NB4 (cell line): Measurements from ENCODE around the gene WDR87.

ENCODE experiments used
- DNase-seq: peaks from one replicate; pipeline ENCODE4 v3.0.0; 2010; ENCODE audit warnings: low read depth
- H3K4me3 ChIP-seq: one replicate; pipeline ENCODE4 v1.5.1; 2011; ENCODE audit warnings: mild to moderate bottlenecking, low read depth, low read length, moderate library complexity
- CTCF ChIP-seq: IDR thresholded peaks from one replicate; pipeline ENCODE4 v1.5.1; 2012; ENCODE audit warnings: low read depth, low read length
- MYC ChIP-seq: IDR thresholded peaks from 2 replicates; pipeline ENCODE4 v1.6.1; 2011; ENCODE audit warnings: low read depth, low read length
- POLR2A ChIP-seq: IDR thresholded peaks from 2 replicates; pipeline ENCODE4 v1.6.1; 2011; ENCODE audit warnings: mild to moderate bottlenecking; ENCODE audit not compliant: insufficient read length; ENCODE audit errors: extremely low read depth
- TF ChIP-seq, protein P1 (sequence below): IDR thresholded peaks from 2 replicates; pipeline ENCODE4 v1.6.1; 2011; ENCODE audit warnings: low read depth, low read length

WDR87 gene

DNA sequence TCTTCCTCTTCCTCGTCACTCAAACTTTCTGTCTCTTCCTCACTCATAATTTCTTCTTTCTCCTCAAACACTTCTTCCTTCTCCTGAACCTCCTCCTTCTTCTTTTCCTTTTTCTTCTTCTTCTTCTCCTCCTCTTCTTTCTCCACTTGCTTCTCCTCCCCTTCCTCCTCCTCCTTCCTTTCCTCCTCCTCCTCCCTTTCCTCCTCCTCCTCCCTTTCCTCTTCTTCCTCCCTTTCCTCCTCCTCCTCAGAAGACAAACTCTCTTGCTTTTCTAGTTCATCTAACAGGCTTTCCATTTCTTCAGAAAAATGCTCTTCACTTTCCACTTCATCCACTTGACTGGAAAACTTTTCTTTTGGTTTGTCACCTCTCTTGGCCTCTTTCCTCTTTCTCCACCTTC is 19.8 kb downstream of the WDR87 start:
- no peak for DNase-seq
- no peak for TF ChIP-seq POLR2A
- TF ChIP-seq, protein P1, sequence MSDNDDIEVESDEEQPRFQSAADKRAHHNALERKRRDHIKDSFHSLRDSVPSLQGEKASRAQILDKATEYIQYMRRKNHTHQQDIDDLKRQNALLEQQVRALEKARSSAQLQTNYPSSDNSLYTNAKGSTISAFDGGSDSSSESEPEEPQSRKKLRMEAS: no peak
- TF ChIP-seq MYC: no peak
- TF ChIP-seq CTCF: no peak
- H3K4me3 ChIP-seq: no peak overlapping the region

DNA sequence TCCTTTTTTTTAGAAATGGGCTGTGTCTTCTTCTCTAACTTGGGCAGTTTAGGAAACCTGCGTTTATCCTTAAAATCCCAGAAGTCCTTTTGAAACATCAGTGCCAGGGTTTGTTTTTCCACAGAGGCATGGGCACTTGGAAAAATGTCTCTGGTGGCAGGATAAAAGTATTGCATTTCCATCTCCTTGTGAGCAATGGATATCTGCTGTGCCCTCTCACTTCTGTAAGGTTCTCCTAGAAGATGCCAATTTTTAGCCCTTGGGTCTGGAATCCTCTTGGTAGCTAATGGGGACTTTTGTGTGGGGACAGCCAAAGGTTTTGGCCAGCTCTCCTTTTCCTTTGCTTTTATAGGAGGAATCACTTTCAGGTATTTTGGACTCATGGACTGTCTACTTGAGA is 21.0 kb downstream of the WDR87 start:
- no peak for TF ChIP-seq CTCF
- no peak overlapping the region for H3K4me3 ChIP-seq
- no peak for DNase-seq

DNA sequence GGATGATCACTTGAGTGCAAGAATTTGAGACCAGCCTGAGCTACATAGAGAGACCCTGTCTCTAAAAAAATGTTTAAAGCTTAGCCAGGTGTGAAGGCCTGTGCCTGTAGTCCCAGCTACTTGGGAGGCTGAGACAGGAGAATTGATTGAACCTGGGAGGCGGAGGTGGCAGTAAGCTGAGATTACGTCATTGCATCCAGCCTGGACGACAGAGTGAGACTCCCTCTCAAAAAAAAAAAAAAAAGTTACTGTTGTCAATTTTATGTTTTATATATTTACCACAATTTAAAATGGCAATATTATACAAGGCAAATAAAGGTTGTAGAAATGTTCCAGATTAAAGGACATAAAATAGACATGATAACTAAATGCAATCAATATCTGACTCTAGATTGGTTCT is 29.2 kb downstream of the WDR87 start:
- TF ChIP-seq MYC (no peak), CTCF (no peak), POLR2A (no peak)
- TF ChIP-seq, protein P1: no peak
- H3K4me3 ChIP-seq: no peak overlapping the region
- DNase-seq: no peak

DNA sequence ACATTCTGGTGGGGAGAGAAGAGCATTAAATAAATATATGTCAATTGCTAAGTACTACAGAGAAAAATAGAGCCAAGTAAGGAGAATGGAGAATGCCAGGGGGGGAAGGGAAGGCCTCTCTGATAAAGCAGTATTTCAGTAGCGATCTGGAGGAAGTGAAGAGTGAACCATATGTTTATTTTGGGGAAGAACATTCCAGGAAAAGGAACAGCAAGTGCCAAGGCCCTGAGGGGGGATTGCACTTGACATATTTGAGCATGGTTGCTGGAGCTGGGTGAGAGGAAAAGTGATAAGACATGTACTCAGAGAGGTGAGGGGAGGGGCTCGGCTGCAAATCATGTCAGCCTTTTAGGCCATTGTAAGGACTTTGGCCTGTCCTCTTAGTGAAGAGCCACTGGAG is 30.4 kb downstream of the WDR87 start:
- TF ChIP-seq CTCF (no peak), POLR2A (no peak), MYC (no peak)
- TF ChIP-seq, protein P1: no peak
- no peak overlapping the region for H3K4me3 ChIP-seq
- no peak for DNase-seq

GRCh38 chr19:37874784-37875183 is 31.6 kb downstream of the WDR87 start:
- TF ChIP-seq CTCF: no peak
- no peak overlapping the region for H3K4me3 ChIP-seq
- DNase-seq: no peak

- DNase-seq: no peak
- TF ChIP-seq POLR2A (no peak), CTCF (no peak), MYC (no peak)
- TF ChIP-seq, protein P1: no peak
Observed at GRCh38 chr19:37872383-37872782, 34.0 kb downstream of the WDR87 start.

More at GRCh38 chr19:37872383-37872782, 34.0 kb downstream of the WDR87 start:
- H3K4me3 ChIP-seq: no peak overlapping the region
